ENCODE results near the gene POU2F1. TPM values are rescaled to one million over a fixed set of nuclear protein-coding genes. Genes with fewer than 3 reads are reported as not detected.

Gene POU2F1
- total RNA-seq, 1 experiment from 2014 or later = 24.5 TPM

- Histone ChIP-seq H3K9me2 (ENCODE audit: insufficient read depth) (no peaks in the 10 kb centered on the region), H4K20me1 (ENCODE audit: insufficient read depth) (no peaks in the 10 kb centered on the region), H3K9me3 (ENCODE audit: control insufficient read depth in 1 of 2, insufficient read depth in 1 of 2, low read depth in 1 of 2, low read length in 2 of 2) (peaks cover 15 to 17% of the 10 kb centered on the region in 2 experiments; a peak in 3 of 4 replicates), H2AFZ (ENCODE audit: low read depth, low read length, poor library complexity, severe bottlenecking) (no peak overlapping the region), H3K79me2 (ENCODE audit: insufficient read depth, low read length) (peaks cover 9% of the 10 kb centered on the region; the same call in 1 of the 2 replicates), H3K9ac (ENCODE audit: low read length) (no peak overlapping the region), H3K4me1 (ENCODE audit: control insufficient read depth in 1 of 2, insufficient read depth in 2 of 2, low read length in 2 of 2) (no peaks in the 10 kb centered on the region), H3K36me3 (ENCODE audit: control insufficient read depth in 1 of 2, insufficient read depth in 2 of 2, low read length in 2 of 2) (peaks cover 0 to 3% of the 10 kb centered on the region in 2 experiments; a peak in 1 of 4 replicates), H3K27ac (ENCODE audit: low read depth, low read length) (no peak overlapping the region), H3K4me3 (replicated peaks in 1 of 2; ENCODE audit: low read depth in 1 of 2, low read length in 2 of 2) (no peak overlapping the region), H3K27me3 (ENCODE audit: insufficient read depth, low read length) (no peaks in the 10 kb centered on the region), H3K4me2 (ENCODE audit: low read length) (no peak overlapping the region)
- DNase-seq (ENCODE audit: low read depth, low spot score) (no peak), ATAC-seq (no peak)
- ChIA-PET POLR2A (no interaction called here), RAD21 (ENCODE audit: low non-redundant PET in 1 of 2, low total read pairs in 2 of 2, uncharacterized antibody in 2 of 2, unreplicated experiment in 2 of 2) (no interaction called here), CTCF (no interaction called here)
- intact Hi-C loops (cut with micrococcal nuclease) = no loop called here
- BruUV-seq (replicated peaks) = no TSS peak
- TF ChIP-seq ZBTB33 (IDR thresholded peaks at IDR 0.05; ENCODE audit: extremely low read depth, insufficient replicate concordance, low read length) (no peak), TCF7L2 (IDR thresholded peaks at IDR 0.05; ENCODE audit: borderline replicate concordance, extremely low read depth, insufficient read depth, insufficient read length) (no peak), ZFX (IDR thresholded peaks at IDR 0.05) (no peak)
These were observed 101.8 kb downstream of the POU2F1 start for GRCh38 chr1:167322483-167322882.

GRCh38 chr1:167325151-167325550, 104.5 kb downstream of the POU2F1 start:
- H3K9me2 ChIP-seq (ENCODE audit: insufficient read depth) = no peaks in the 10 kb centered on the region
- CTCF ChIA-PET = no interaction called here
- H3K9ac ChIP-seq (ENCODE audit: low read length) = no peak overlapping the region
- H3K4me1 ChIP-seq (ENCODE audit: control insufficient read depth in 1 of 2, insufficient read depth in 2 of 2, low read length in 2 of 2) = no peaks in the 10 kb centered on the region
- no peak overlapping the region for H3K27ac ChIP-seq (ENCODE audit: low read depth, low read length)
- no peak overlapping the region for H3K4me2 ChIP-seq (ENCODE audit: low read length)
- no peak overlapping the region for H3K4me3 ChIP-seq (replicated peaks in 1 of 2; ENCODE audit: low read depth in 1 of 2, low read length in 2 of 2)
- no peak for ATAC-seq
- no peaks in the 10 kb centered on the region for H4K20me1 ChIP-seq (ENCODE audit: insufficient read depth)
- POLR2A ChIA-PET = no interaction called here
- BruUV-seq (replicated peaks) = no TSS peak
- H3K27me3 ChIP-seq (ENCODE audit: insufficient read depth, low read length) = no peaks in the 10 kb centered on the region
- H3K9me3 ChIP-seq (ENCODE audit: control insufficient read depth in 1 of 2, insufficient read depth in 1 of 2, low read depth in 1 of 2, low read length in 2 of 2) = peaks cover 12 to 14% of the 10 kb centered on the region in 2 experiments; a peak in 3 of 4 replicates
- intact Hi-C loops (cut with micrococcal nuclease) = no loop called here
- peaks cover 9% of the 10 kb centered on the region; the same call in 1 of the 2 replicates for H3K79me2 ChIP-seq (ENCODE audit: insufficient read depth, low read length)
- no peak overlapping the region for H2AFZ ChIP-seq (ENCODE audit: low read depth, low read length, poor library complexity, severe bottlenecking)
- peaks cover 0 to 3% of the 10 kb centered on the region in 2 experiments; a peak in 1 of 4 replicates for H3K36me3 ChIP-seq (ENCODE audit: control insufficient read depth in 1 of 2, insufficient read depth in 2 of 2, low read length in 2 of 2)
- TF ChIP-seq JUND (IDR thresholded peaks at IDR 0.05) = no peak
- TF ChIP-seq SIN3A (IDR thresholded peaks at IDR 0.05; ENCODE audit: low read depth) = no peak
- no peak for TF ChIP-seq ZBTB33 (IDR thresholded peaks at IDR 0.05; ENCODE audit: extremely low read depth, insufficient replicate concordance, low read length)
- no peak for TF ChIP-seq MAX (IDR thresholded peaks at IDR 0.05)
- no peak for TF ChIP-seq ATF3 (IDR thresholded peaks at IDR 0.05)
- no peak for TF ChIP-seq RAD21 (IDR thresholded peaks at IDR 0.05; ENCODE audit: low read depth)
- DNase-seq (ENCODE audit: low read depth, low spot score) = no peak
- RAD21 ChIA-PET (ENCODE audit: low non-redundant PET in 1 of 2, low total read pairs in 2 of 2, uncharacterized antibody in 2 of 2, unreplicated experiment in 2 of 2) = no interaction called here

Data from HCT116 (cell line).